ENCODE results near the gene PCNX2. TPM values are rescaled to one million over a fixed set of nuclear protein-coding genes. Genes with fewer than 3 reads are reported as not detected.

PCNX2 gene
- total and polyA plus RNA-seq, 3 donors from 2014 or later, result 8.4 to 28.9 (median 27.6) TPM

- no peaks in the 10 kb centered on the region for H3K36me3 ChIP-seq (ENCODE audit: low read depth, missing control alignments)
- no peak for DNase-seq
- no peaks in the 10 kb centered on the region for H3K27me3 ChIP-seq
- peaks cover 17% of the 10 kb centered on the region for H3K4me1 ChIP-seq
- no peak for TF ChIP-seq CTCF (IDR thresholded peaks at IDR 0.05)
- TF ChIP-seq POLR2A (IDR thresholded peaks at IDR 0.05), result no peak
- WGBS, 2 donors, result 84 to 87% methylated on average over 23 to 25 of the region's 25 CpGs
- no peak overlapping the region for H3K27ac ChIP-seq
- H3K4me3 ChIP-seq, result no peak overlapping the region
- no peaks in the 10 kb centered on the region for H3K9me3 ChIP-seq
- intact Hi-C loops (cut with DNase I; ENCODE audit: low total_unique reads), result no loop called here
These were observed 311.5 kb downstream of the PCNX2 start for GRCh38 chr1:232983817-232984567.

DNA sequence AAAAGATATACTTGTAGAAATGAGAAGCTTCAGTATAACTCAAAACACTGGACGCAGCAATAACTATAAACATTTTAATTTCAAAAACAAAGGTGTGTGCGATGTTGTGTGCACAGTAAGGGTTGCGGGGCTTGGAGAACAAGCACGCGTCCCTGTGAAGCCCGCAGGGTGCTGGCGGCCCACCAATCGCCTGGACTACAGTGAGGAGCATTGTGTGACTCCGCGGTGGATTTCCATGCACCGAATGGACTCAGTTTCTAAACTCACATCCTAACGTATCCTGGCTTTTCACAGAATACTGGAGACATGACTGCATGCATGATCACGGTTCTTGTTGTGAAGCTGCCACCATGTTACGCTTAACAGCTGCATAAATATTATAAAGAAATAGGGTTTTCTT is 312.1 kb downstream of the PCNX2 start:
- no peak for DNase-seq
- no peak overlapping the region for H3K4me3 ChIP-seq
- no peaks in the 10 kb centered on the region for H3K9me3 ChIP-seq
- H3K27me3 ChIP-seq, result no peaks in the 10 kb centered on the region
- TF ChIP-seq POLR2A (IDR thresholded peaks at IDR 0.05) (no peak), CTCF (IDR thresholded peaks at IDR 0.05) (no peak)
- H3K4me1 ChIP-seq, result peaks cover 17% of the 10 kb centered on the region
- intact Hi-C loops (cut with DNase I; ENCODE audit: low total_unique reads), result no loop called here
- H3K27ac ChIP-seq, result no peak overlapping the region
- no peaks in the 10 kb centered on the region for H3K36me3 ChIP-seq (ENCODE audit: low read depth, missing control alignments)
- WGBS, 2 donors, result 93% methylated on average over 14 of the region's 14 CpGs

DNA sequence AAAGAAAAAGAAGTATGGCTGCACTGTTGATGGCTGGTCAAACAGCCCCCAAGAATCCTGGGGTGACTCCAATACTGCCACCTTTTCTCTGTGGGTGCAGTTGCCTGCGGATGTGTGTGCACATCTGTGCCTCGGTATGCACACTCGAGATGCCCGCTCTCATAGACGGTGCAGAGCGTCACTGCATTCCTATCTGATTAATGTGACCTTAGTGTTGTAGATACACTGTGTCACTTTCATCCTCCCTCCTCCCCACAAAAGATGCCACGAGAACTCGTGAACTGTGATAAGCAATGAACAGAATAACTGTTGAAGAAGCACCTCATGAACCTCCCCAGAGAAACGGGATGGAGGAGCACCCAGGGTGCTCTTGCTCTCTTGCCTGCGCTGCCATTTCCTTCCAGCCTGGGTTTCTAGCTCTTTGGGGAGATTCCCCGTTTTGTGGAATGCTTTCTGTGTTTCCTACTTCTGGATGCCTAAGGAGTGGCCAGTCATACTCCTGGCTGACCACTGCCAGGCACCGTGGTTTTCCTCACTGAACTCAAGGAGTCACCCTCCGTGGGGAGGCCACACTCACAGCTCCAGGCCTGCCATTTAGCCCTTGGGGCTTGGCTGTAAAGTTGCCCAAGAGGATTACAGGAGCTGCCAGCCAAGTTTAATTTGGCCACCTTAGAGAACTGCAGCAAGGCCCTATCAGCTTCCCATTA is 313.1 kb downstream of the PCNX2 start:
- DNase-seq, result peak; percentile 86
- Histone ChIP-seq H3K4me3 (no peak overlapping the region), H3K9me3 (no peaks in the 10 kb centered on the region), H3K27ac (peak overlapping the region in 1 of 2 donors; percentile 2), H3K36me3 (ENCODE audit: low read depth, missing control alignments) (no peaks in the 10 kb centered on the region), H3K4me1 (peaks cover 17% of the 10 kb centered on the region), H3K27me3 (no peaks in the 10 kb centered on the region)
- intact Hi-C loops (cut with DNase I; ENCODE audit: low total_unique reads), result no loop called here
- 59 to 66% methylated on average over 13 of the region's 13 CpGs for WGBS, 2 donors
- no peak for TF ChIP-seq POLR2A (IDR thresholded peaks at IDR 0.05)
- TF ChIP-seq CTCF (IDR thresholded peaks at IDR 0.05), result no peak

- WGBS, 2 donors, result 80 to 88% methylated on average over 9 of the region's 9 CpGs
- intact Hi-C loops (cut with DNase I; ENCODE audit: low total_unique reads), result no loop called here
These were observed 314.5 kb downstream of the PCNX2 start for GRCh38 chr1:232980986-232981560.

More at GRCh38 chr1:232980986-232981560, 314.5 kb downstream of the PCNX2 start:
- Histone ChIP-seq H3K27me3 (no peaks in the 10 kb centered on the region), H3K9me3 (no peaks in the 10 kb centered on the region), H3K36me3 (ENCODE audit: low read depth, missing control alignments) (no peaks in the 10 kb centered on the region), H3K4me1 (peaks cover 17% of the 10 kb centered on the region), H3K27ac (no peak overlapping the region), H3K4me3 (no peak overlapping the region)
- no peak for DNase-seq
- TF ChIP-seq POLR2A (IDR thresholded peaks at IDR 0.05), result no peak
- no peak for TF ChIP-seq CTCF (IDR thresholded peaks at IDR 0.05)

Measured in testis (tissue), 3 donors.